Measurements from ENCODE around the gene RHOBTB1. TPM values are rescaled to one million over a fixed set of nuclear protein-coding genes. Genes with fewer than 3 reads are reported as not detected.

Gene RHOBTB1
- total RNA-seq, 1 experiment from 2014 or later = 0.77 TPM

- intact Hi-C loops (cut with micrococcal nuclease; ENCODE audit: unreplicated experiment) (no loop called here), in situ Hi-C loops (cut with HindIII; ENCODE audit: low pct_unique_long_range_greater_than_20kb, low sequenced_read_pairs) (no loop called here)
- ChIA-PET POLR2A (no interaction called here), CTCF (no interaction called here)
- no peak for DNase-seq (ENCODE audit: low read depth, low spot score)
- H3K36me3 ChIP-seq (ENCODE audit: control insufficient read depth, insufficient read depth, low read length) = no peaks in the 10 kb centered on the region
- H3K4me3 ChIP-seq (ENCODE audit: low read depth in 2 of 2, low read length in 2 of 2) = no peak overlapping the region
- ATAC-seq = no peak
- no peak overlapping the region for H3K27ac ChIP-seq (ENCODE audit: low read length)
- H3K27me3 ChIP-seq (ENCODE audit: control insufficient read depth, insufficient read depth, low read length) = no peaks in the 10 kb centered on the region
- no peaks in the 10 kb centered on the region for H3K9me3 ChIP-seq (ENCODE audit: control insufficient read depth, insufficient read depth, low read depth, low read length)
- no peaks in the 10 kb centered on the region for H3K4me1 ChIP-seq (ENCODE audit: control insufficient read depth, insufficient read depth, low read length)
- TF ChIP-seq POLR2AphosphoS5 (IDR thresholded peaks at IDR 0.05; ENCODE audit: low read depth, low read length) (no peak), SIN3A (IDR thresholded peaks at IDR 0.05; ENCODE audit: borderline replicate concordance, insufficient read depth, low read depth, low read length) (no peak), TCF7L2 (IDR thresholded peaks at IDR 0.05; ENCODE audit: low read depth, low read length) (no peak), CTCF (IDR thresholded peaks at IDR 0.05) (no peak), REST (IDR thresholded peaks at IDR 0.05; ENCODE audit: insufficient read depth in 1 of 2, low read depth in 2 of 2, low read length in 1 of 2) (no peak)
- BruUV-seq (replicated peaks) = no TSS peak
Observed at GRCh38 chr10:60825520-60825919, 118.5 kb downstream of the RHOBTB1 start.

- in situ Hi-C loops (cut with HindIII; ENCODE audit: low pct_unique_long_range_greater_than_20kb, low sequenced_read_pairs) = no loop called here
- no peak for DNase-seq (ENCODE audit: low read depth, low spot score)
- H3K36me3 ChIP-seq (ENCODE audit: control insufficient read depth, insufficient read depth, low read length) = no peaks in the 10 kb centered on the region
- H3K27ac ChIP-seq (ENCODE audit: low read length) = no peak overlapping the region
- intact Hi-C loops (cut with micrococcal nuclease; ENCODE audit: unreplicated experiment) = no loop called here
- TF ChIP-seq POLR2AphosphoS5 (IDR thresholded peaks at IDR 0.05; ENCODE audit: low read depth, low read length) = no peak
- TF ChIP-seq CTCF (IDR thresholded peaks at IDR 0.05) = no peak
- no peak for TF ChIP-seq TCF7L2 (IDR thresholded peaks at IDR 0.05; ENCODE audit: low read depth, low read length)
- TF ChIP-seq REST (IDR thresholded peaks at IDR 0.05; ENCODE audit: insufficient read depth in 1 of 2, low read depth in 2 of 2, low read length in 1 of 2) = no peak
- no peak for TF ChIP-seq SIN3A (IDR thresholded peaks at IDR 0.05; ENCODE audit: borderline replicate concordance, insufficient read depth, low read depth, low read length)
- no peaks in the 10 kb centered on the region for H3K9me3 ChIP-seq (ENCODE audit: control insufficient read depth, insufficient read depth, low read depth, low read length)
- ChIA-PET POLR2A (no interaction called here), CTCF (no interaction called here)
- H3K4me1 ChIP-seq (ENCODE audit: control insufficient read depth, insufficient read depth, low read length) = no peaks in the 10 kb centered on the region
- no peak for ATAC-seq
- H3K27me3 ChIP-seq (ENCODE audit: control insufficient read depth, insufficient read depth, low read length) = no peaks in the 10 kb centered on the region
- no peak overlapping the region for H3K4me3 ChIP-seq (ENCODE audit: low read depth in 2 of 2, low read length in 2 of 2)
- BruUV-seq (replicated peaks) = no TSS peak
Observed at GRCh38 chr10:60823324-60823723, 120.7 kb downstream of the RHOBTB1 start.

All from Panc1 (cell line).